SK-N-SH treated with all-trans-retinoic acid at 6 μM for 48 hours (cell line): Measurements from ENCODE around the gene CMTM3.

Experiments used
- BACH2 ChIP-seq: fragments of 250-450 bp; sonication (Bioruptor Pico); IDR thresholded peaks from 2 replicates; pipeline ENCODE4 v1.9.0; 2021; ENCODE audit warnings: mild to moderate bottlenecking, borderline replicate concordance
- CSDC2 ChIP-seq: fragments of 250-450 bp; sonication (Bioruptor Pico); IDR thresholded peaks from 2 replicates; pipeline ENCODE4 v1.5.0; 2020; ENCODE audit warnings: mild to moderate bottlenecking, moderate library complexity
- OSR1 ChIP-seq: fragments of 250-450 bp; sonication (Bioruptor Pico); IDR thresholded peaks from 2 replicates; pipeline ENCODE4 v1.8.0; 2022; ENCODE audit warnings: moderate library complexity, mild to moderate bottlenecking, inconsistent platforms
- PATZ1 ChIP-seq: fragments of 250-450 bp; sonication (Bioruptor Pico); IDR thresholded peaks from 2 replicates; pipeline ENCODE4 v1.8.0; 2020; ENCODE audit warnings: mild to moderate bottlenecking, moderate library complexity, borderline replicate concordance
- RARB ChIP-seq: fragments of 250-450 bp; sonication (Bioruptor Pico); IDR thresholded peaks from 2 replicates; pipeline ENCODE4 v1.8.0; 2021; ENCODE audit warnings: mild to moderate bottlenecking, moderate library complexity
- SNAI2 ChIP-seq: fragments of 250-450 bp; sonication (Bioruptor Pico); IDR thresholded peaks from 2 replicates; pipeline ENCODE4 v1.5.0; 2020; ENCODE audit warnings: mild to moderate bottlenecking, moderate library complexity
- TCF4 ChIP-seq: fragments of 250-450 bp; sonication (Bioruptor Pico); IDR thresholded peaks from 2 replicates; pipeline ENCODE4 v1.8.0; 2021; ENCODE audit warnings: mild to moderate bottlenecking, moderate library complexity, borderline replicate concordance
- TSHZ2 ChIP-seq: fragments of 250-450 bp; sonication (Bioruptor Pico); IDR thresholded peaks from 2 replicates; pipeline ENCODE4 v1.5.0; 2020; ENCODE audit warnings: mild to moderate bottlenecking, moderate library complexity
- ZFP3 ChIP-seq: fragments of 250-450 bp; sonication (Bioruptor Pico); IDR thresholded peaks from 2 replicates; pipeline ENCODE4 v1.5.0; 2020; ENCODE audit warnings: mild to moderate bottlenecking, moderate library complexity
- ZFP30 ChIP-seq: fragments of 450-650 bp; formaldehyde crosslinking; IDR thresholded peaks from 2 replicates; pipeline ENCODE4 v1.5.0; 2022; ENCODE audit warnings: mild to moderate bottlenecking, moderate library complexity
- ZNF565 ChIP-seq: fragments of 450-650 bp; formaldehyde crosslinking; conservative IDR thresholded peaks from 2 replicates; pipeline ENCODE4 v1.5.0; 2020; ENCODE audit warnings: low read depth, mild to moderate bottlenecking, moderate library complexity
- ZNF8 ChIP-seq: fragments of 450-650 bp; formaldehyde crosslinking; IDR thresholded peaks from 2 replicates; pipeline ENCODE4 v1.5.0; 2020; ENCODE audit warnings: mild to moderate bottlenecking, moderate library complexity
- TF ChIP-seq, protein P1 (sequence below): fragments of 250-450 bp; sonication (Bioruptor Pico); IDR thresholded peaks from 2 replicates; pipeline ENCODE4 v1.8.0; 2021; ENCODE audit warnings: low read depth, mild to moderate bottlenecking, moderate library complexity, borderline replicate concordance

DNA sequence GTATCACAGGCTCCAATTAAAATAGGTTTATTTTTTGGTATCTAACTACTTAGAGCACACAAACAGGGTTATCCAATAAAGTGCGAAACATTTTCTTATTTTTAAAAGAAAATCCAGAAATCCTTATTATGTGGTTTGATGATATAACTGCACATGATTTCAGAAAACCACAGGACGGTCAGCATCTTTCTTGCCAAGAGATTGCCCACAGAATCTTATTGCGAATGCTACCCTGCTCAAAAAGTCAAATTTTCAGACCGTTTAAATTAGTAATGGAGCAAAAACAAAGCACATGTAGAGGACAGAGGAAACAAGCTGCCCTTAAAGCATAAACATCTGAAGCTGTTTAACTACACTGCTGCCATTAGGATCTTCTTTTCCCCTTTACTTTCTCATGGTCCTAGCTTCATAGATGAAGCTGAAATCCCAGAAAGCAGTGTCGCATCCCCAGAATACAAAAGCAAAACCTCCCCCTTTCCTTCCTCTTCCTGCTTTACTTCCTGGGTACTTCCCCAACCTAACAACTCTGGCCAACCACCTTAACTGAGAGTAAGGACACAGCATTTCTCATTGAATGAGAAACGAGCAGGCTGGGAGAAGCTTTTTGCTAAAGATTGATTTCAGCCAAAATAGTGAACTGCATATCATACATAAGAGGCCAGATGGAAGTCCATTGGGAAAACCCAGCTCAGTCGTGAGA, 48.3 kb downstream of the CMTM3 start:
- TF ChIP-seq TSHZ2 (CRISPR knock-in tag), result no peak
- no peak for TF ChIP-seq RARB
- no peak for TF ChIP-seq ZFP3 (CRISPR knock-in tag)
- no peak for TF ChIP-seq PATZ1 (CRISPR knock-in tag)
- TF ChIP-seq ZFP30 (CRISPR knock-in tag), result no peak
- TF ChIP-seq OSR1 (CRISPR knock-in tag), result no peak
- TF ChIP-seq SNAI2 (CRISPR knock-in tag), result no peak
- TF ChIP-seq TCF4 (CRISPR knock-in tag), result no peak
- no peak for TF ChIP-seq BACH2
- no peak for TF ChIP-seq ZNF8 (CRISPR knock-in tag)
- TF ChIP-seq CSDC2 (CRISPR knock-in tag), result no peak
- TF ChIP-seq, protein P1, sequence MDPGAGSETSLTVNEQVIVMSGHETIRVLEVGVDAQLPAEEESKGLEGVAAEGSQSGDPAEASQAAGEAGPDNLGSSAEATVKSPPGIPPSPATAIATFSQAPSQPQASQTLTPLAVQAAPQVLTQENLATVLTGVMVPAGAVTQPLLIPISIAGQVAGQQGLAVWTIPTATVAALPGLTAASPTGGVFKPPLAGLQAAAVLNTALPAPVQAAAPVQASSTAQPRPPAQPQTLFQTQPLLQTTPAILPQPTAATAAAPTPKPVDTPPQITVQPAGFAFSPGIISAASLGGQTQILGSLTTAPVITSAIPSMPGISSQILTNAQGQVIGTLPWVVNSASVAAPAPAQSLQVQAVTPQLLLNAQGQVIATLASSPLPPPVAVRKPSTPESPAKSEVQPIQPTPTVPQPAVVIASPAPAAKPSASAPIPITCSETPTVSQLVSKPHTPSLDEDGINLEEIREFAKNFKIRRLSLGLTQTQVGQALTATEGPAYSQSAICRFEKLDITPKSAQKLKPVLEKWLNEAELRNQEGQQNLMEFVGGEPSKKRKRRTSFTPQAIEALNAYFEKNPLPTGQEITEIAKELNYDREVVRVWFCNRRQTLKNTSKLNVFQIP (CRISPR knock-in tag), result no peak
- no peak for TF ChIP-seq ZNF565 (CRISPR knock-in tag)
